Adrenal gland (tissue), 12 donors: ENCODE measurements around the gene CERK. TPM values are rescaled to one million over a fixed set of nuclear protein-coding genes. Genes with fewer than 3 reads are reported as not detected.
A peak's percentile ranks its signal among the peaks of the same experiment; 100 is the strongest.

Experiments
- DNase-seq, 7 donors: peaks; one replicate each; pipeline ENCODE4 v3.0.0-alpha.2; 2019 to 2020
- H3K27ac ChIP-seq, 5 donors: fragments of 200-600 bp; sonication (generic) in 4 of 5; 1 replicate in 3 of 5; 2 replicates in 2 of 5; pipeline versions ENCODE4 v1.5.1 to v1.8.0; 2016 to 2020; ENCODE audit warnings: mild to moderate bottlenecking in 1 of 5
- H3K27me3 ChIP-seq: fragments of 200-600 bp; 2 replicates; pipeline ENCODE4 v1.8.0; 2021
- H3K36me3 ChIP-seq, 2 donors: fragments of 200-600 bp; replicated peaks in 1 of 2; 1 replicate in 1 of 2; 2 replicates in 1 of 2; pipeline versions ENCODE4 v1.5.1 to v1.8.0; 2018 to 2022
- H3K4me1 ChIP-seq, 2 donors: fragments of 200-600 bp; replicated peaks in 1 of 2; 1 replicate in 1 of 2; 2 replicates in 1 of 2; pipeline versions ENCODE4 v1.5.1 to v1.8.0; 2018 to 2021
- H3K4me3 ChIP-seq, 4 donors: fragments of 200-600 bp; sonication (generic) in 3 of 4; one replicate each; pipeline ENCODE4 v1.5.1; 2016 to 2018
- H3K9me3 ChIP-seq, 3 donors: fragments of 200-600 bp; sonication (generic) in 1 of 3; replicated peaks in 1 of 3; 1 replicate in 2 of 3; 2 replicates in 1 of 3; pipeline versions ENCODE4 v1.5.1 to v1.8.0; 2016 to 2021
- CTCF ChIP-seq, 6 experiments: fragments of 450-650 bp in 4 of 6; fragments of 200-600 bp in 2 of 6; sonication (generic) in 1 of 6; IDR thresholded peaks; 1 replicate in 5 of 6; 2 replicates in 1 of 6; pipeline versions ENCODE4 v1.5.1 to v1.8.0; 2016 to 2021; ENCODE audit warnings: antibody characterized with exemption in 6 of 6, mild to moderate bottlenecking in 2 of 6, moderate library complexity in 1 of 6
- POLR2A ChIP-seq, 2 donors: fragments of 450-650 bp; IDR thresholded peaks; one replicate each; pipeline ENCODE4 v1.6.1; 2017; ENCODE audit warnings: antibody characterized with exemption in 2 of 2, mild to moderate bottlenecking in 2 of 2, moderate library complexity in 1 of 2
- WGBS, 4 donors: extraction: QIAGEN DNeasy Blood & Tissue Kit in 2 of 4; methylation state at CpG; one replicate each; pipeline versions ENCODE4 v1.1.5 to v1.1.7; 2013 to 2017; 5-methylcytosine and 5-hydroxymethylcytosine counted together
- intact Hi-C, 2 donors: fragments of 100-400 bp; cut with DNase I; formaldehyde crosslinking; loops; one replicate each; pipeline versions ENCODE4 v1.14.1 to v1.15.0; 2022 to 2023
- polyA plus RNA-seq, 3 donors: library from polyadenylated mRNA; stranded (reverse); fragments of 200-250 nt in 2 of 3; fragments of 350-450 nt in 1 of 3; fragmentation: Illumina TruSeq in 1 of 3; extraction: RNeasy Lipid Tissue Mini Kit (QIAGEN cat#74804) in 1 of 3; gene quantifications; one replicate each; pipeline ENCODE4 v1.2.3, GENCODE V29; 2013 to 2014
- total RNA-seq, 9 donors: library from RNA; depleted of rRNA in 4 of 9; stranded (reverse); fragments of >200 nt in 4 of 9; fragments of 120-200 nt in 1 of 9; fragmentation: NEBNext Ultra II Directional in 1 of 9; extraction: Animal tissue kit (Norgen Biotek cat#: 25700) in 1 of 9; gene quantifications; one replicate each; pipeline versions ENCODE4 v1.1.0 to v1.2.4, GENCODE V29; 2013 to 2023
- donor health status: healthy with polysubstance abuse.
- donor health status: Bipolar disorder and iron deficiency.
- donor health status: DM: yes; HTN: yes; CAD: no.
- donor health status: DM: no; HTN: no; CAD: no.
- donor health status: DM: no; HTN: no; CAD: no.
- donor health status: DM: yes; HTN: yes; CAD: no.

Gene CERK
- total and polyA plus RNA-seq, 12 donors: 18.6 to 92.1 (median 41.5) TPM

DNA sequence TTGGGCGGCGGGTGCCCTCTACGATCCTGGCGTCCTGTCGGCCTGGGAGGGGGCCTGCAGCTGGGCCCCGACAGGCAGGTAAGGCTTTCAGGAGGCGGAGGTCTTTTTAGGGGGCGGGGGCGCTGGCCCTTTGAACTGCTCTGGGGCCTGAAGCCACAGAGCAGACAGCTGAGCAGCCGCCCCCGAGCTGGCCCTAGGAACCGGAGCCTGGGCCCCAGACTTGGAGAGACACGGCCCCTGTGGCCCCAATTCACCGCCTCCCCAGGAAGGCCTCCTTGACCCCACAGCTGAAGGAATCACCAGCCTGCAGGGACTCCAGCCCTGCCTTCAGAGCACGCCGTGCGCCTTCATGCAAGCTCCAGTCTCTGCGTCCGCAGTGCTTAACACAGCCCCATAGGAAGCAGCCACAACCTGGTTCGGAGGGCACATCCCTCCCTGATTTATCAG, 618 bp upstream of the CERK start:
- intact Hi-C loops: loop anchor here in 1 of 2 donors (10.0 kb wide), 1 partner anchor 164 kb away; no protein-coding TSS in a partner anchor
- H3K4me3 ChIP-seq: peak overlapping the region in 2 of 4 donors; percentile 73 to 86
- H3K36me3 ChIP-seq: no peaks in the 10 kb centered on the region
- 0 to 9% (median 4%) methylated on average over 3 to 20 of the region's 20 CpGs for WGBS, 4 donors
- H3K4me1 ChIP-seq: peaks cover 41 to 48% of the 10 kb centered on the region in 2 donors
- peak overlapping the region; percentile 45 to 98 (median 81) for H3K27ac ChIP-seq
- H3K27me3 ChIP-seq: no peaks in the 10 kb centered on the region
- DNase-seq: peak in 3 of 7 donors; percentile 42 to 62 (median 53)
- H3K9me3 ChIP-seq: no peaks in the 10 kb centered on the region
- TF ChIP-seq CTCF (IDR thresholded peaks at IDR 0.05): no peak
- no peak for TF ChIP-seq POLR2A (IDR thresholded peaks at IDR 0.05)

- Histone ChIP-seq H3K4me1 (peaks cover 41 to 57% of the 10 kb centered on the region in 2 donors), H3K27me3 (no peaks in the 10 kb centered on the region), H3K9me3 (no peaks in the 10 kb centered on the region), H3K36me3 (no peaks in the 10 kb centered on the region), H3K4me3 (peak overlapping the region; percentile 27 to 86 (median 54)), H3K27ac (peak overlapping the region in 4 of 5 donors; percentile 66 to 98 (median 87))
- DNase-seq: peak in 3 of 7 donors; percentile 42 to 58 (median 53)
- 2 to 11% (median 5%) methylated on average over 15 to 53 of the region's 53 CpGs for WGBS, 4 donors
- intact Hi-C loops: loop anchor here in 1 of 2 donors (10.0 kb wide), 1 partner anchor 163 kb away; no protein-coding TSS in a partner anchor
- TF ChIP-seq POLR2A (IDR thresholded peaks at IDR 0.05) (no peak), CTCF (IDR thresholded peaks at IDR 0.05) (peak in 1 of 6 experiments; percentile 15)
Observed at GRCh38 chr22:46737105-46737975, 712 bp downstream of the CERK start.

DNA sequence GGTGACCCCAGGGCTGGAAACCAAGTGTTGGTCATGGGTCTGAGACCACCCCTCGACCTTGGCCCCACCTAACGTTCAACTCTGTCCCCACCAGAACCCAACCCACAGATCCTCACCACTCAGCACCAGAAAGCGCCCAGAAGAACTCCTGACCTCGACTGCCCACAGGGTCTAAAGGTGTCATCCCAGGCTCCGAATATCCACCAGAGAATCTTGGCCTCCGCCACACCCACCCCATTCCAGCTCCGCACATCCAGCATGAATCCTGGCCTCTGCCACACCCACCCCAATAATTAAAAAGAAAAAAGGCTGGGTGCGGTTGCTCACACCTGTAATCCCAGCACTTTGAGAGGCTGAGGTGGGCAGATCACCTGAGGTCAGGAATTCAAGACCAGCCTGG, 1.3 kb downstream of the CERK start:
- WGBS, 4 donors: 54 to 83% (median 62%) methylated on average over 6 to 8 of the region's 8 CpGs
- TF ChIP-seq CTCF (IDR thresholded peaks at IDR 0.05): no peak
- no peak for TF ChIP-seq POLR2A (IDR thresholded peaks at IDR 0.05)
- DNase-seq: no peak
- Histone ChIP-seq H3K9me3 (no peaks in the 10 kb centered on the region), H3K27ac (peak overlapping the region in 3 of 5 donors; percentile 74 to 95 (median 79)), H3K4me3 (peak overlapping the region in 1 of 4 donors; percentile 86), H3K36me3 (peaks cover 0 to under 1% of the 10 kb centered on the region in 2 donors), H3K27me3 (no peaks in the 10 kb centered on the region), H3K4me1 (peaks cover 44 to 63% of the 10 kb centered on the region in 2 donors)
- intact Hi-C loops: loop anchor here in 1 of 2 donors (10.0 kb wide), 1 partner anchor 162 kb away; no protein-coding TSS in a partner anchor
